HL-60/S4 treated with phorbol 12-myristate 13-acetate at 8.2 ng/mL for 4 days and 3 days (cell line): ENCODE results near the gene ING4.

Experiments
- in situ Hi-C: fragments of 300-500 bp; cut with MboI; formaldehyde crosslinking; loops from 2 replicates; pipeline ENCODE4 v1.15.0; 2022; ENCODE audit warnings: low sequenced_read_pairs

The ING4 gene

DNA sequence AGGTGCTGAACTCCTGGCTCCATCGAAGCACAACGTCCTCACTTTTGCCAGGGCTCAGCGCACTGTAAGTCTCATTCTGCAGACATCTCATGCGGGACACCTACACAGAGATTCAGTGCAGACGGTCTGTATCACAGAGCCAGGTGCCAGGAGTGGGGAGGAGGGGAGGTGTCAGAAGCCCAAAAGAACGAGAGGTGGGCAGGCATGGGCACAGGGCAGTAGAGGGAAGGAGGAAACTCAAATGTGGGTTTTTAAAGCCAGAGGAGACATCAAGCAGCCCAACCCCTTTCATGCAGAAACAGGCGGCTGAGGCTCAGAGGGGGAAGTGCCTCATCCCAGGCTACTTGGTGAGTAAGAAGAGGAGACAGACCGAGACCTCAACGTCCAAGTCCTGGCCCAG lies 24.6 kb downstream of the ING4 start:
- in situ Hi-C loops = no loop called here

DNA sequence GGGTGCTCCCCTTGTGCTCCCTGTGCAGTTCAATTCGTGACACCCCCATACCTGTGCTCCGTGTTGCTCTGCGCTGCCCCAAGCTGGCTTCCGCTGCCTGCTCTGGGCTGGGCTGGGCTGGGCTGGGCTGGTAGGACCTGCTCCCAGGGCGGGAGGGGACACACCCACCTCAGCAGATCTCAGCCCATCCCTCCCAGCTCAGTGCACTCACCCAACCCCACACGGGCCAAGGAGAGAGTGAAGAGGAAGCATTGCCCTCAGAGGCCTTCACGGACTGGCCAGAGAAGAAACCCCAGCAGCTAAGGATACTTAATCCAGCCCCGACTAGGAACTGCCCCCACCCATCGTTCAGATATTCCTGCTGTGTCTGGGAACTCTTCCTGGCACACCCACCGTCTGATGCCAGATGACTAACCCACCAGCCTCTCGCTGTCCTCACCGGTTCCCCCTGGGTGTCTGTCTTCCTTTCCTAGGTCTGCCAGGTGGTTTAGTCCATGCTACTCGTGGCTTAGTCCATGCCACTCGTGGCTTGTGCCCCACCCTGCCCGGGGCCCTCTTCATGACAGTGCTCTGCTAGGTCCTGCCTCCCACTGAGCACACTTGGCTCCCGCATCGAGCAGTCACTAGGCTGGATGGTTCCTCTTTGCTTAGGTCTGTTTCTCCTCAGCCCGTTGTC lies 26.9 kb downstream of the ING4 start, which contains the start of gene LPAR5:
Gene LPAR5 (minus strand): TSS at position 104 of the 676 bp plus-strand sequence. CDS start 14,711 bp downstream, outside the sequence.
- in situ Hi-C loops = no loop called here

DNA sequence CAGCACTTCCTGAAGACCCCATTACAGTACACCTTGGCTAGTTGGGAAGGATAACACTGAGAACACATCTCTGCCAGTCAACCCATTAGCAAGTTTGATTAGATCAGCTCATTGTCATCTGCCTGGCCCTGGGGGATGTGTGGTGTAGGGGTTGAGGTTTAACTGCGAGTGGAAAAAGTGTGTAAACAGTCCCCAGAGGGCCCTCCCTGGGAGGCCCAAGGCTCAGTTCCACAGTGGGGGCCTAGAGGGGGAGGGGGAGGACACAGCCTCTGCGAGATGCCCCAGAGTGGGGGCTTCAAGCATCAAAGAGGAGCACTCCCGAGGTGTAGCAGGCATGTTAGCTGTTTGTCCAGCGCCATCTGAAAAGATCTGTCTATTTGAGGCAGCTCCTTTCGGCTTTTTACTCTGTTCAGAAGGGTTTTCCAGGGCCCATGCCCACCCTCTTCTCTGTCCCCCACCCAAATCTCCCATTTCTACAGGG lies 27.5 kb downstream of the ING4 start:
- in situ Hi-C loops = no loop called here

DNA sequence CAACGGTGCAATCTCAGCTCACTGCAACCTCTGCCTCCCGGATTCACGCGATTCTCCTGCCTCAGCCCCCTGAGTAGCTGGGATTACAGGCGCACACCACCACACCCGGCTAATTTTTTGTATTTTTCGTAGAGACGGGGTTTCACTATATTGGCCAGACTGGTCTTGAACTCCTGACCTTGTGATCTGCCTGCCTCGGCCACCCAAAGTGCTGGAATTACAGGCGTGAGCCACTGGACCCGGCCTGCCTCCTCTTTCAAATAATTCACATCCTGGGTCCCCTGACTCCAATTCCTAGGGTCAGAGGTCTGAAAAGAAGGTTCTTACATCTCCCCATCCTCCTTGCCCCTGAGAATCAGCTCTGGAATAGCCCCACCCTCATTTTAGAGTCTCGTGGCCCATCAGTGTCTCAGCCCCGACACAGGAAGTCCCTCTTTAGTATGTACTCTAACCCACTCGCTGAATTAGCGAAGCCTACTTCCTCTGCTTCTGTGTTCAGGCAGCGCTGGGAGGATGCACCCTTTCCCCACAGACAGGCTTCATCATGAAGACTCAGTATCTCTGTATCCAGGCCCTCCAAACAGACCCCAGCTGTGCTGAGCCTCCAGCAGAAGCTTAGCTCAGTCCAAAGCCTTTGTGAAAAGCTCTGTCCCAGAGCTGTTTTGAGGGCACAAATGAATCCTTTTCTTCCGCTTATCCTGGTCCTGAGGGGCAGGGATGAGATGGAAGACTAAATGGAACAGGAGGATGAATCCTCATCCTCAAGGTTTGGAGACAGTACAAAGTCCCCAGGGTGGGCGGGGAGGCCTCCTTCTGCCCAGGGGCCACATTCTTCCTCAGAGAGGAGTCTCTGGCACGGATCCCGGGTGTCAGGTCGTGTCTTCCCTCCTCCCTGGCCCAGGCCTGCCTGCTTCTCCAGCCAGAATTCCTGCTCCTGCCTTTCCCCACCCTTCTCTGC lies 30.6 kb downstream of the ING4 start:
- in situ Hi-C loops = no loop called here

DNA sequence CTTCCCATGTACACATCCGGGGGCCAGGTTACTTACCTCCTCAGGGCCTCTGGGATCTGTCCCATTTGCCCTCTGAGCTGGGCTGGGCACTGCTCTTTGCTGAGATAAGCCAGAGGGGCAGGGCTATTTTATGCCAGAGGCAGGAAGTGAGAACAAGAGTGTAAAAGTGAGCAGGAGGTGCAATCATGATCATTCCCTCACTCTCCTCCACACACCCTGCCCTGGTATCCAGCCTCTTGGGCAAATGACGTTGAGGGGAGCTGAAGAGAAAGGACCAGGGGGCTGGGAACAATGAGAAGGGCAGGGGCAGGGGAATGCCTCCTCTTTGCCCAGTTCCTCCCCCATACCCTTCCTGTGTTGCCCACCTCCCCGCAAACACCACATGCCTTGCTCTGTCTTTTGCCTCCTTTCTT lies 31.4 kb downstream of the ING4 start:
- in situ Hi-C loops = no loop called here

DNA sequence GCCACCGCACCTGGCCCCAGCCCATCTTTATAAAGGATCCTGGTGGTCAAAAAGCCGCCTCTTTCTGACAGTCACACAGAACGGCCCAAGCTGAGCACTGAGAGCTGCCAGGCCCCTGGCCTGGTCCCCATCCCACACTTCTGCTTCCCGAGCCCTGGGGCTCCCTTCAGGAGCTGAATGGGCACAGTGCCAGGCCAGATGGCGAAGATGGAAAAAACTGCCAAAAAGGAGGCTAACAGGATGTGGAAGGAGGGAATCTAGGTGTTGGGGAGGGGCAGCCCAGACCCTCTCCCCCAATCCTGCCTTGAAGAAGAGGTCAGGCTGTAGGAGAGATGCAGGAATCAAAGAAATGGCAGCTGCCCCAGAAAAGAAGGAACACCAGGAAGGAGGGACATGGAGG lies 32.2 kb downstream of the ING4 start:
- in situ Hi-C loops = no loop called here

DNA sequence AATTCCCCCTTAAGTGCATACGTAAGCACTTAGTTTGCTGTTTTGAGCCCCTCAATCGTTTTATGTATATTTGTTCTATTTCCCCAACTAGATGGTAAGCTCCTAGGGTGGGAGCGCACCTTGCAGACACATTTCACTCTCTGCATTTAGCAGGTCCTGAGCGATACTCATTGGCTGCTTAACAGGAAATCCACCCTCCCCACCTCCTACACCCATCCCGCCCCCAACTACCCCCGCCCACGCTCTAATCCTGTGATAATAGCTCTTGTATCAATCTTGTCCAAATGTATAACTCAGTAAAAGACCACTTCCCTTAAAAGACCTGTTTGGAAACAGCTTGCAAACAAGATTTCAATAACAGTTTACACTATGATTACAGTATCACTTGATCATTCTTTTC lies 35.3 kb downstream of the ING4 start:
- in situ Hi-C loops = no loop called here

DNA sequence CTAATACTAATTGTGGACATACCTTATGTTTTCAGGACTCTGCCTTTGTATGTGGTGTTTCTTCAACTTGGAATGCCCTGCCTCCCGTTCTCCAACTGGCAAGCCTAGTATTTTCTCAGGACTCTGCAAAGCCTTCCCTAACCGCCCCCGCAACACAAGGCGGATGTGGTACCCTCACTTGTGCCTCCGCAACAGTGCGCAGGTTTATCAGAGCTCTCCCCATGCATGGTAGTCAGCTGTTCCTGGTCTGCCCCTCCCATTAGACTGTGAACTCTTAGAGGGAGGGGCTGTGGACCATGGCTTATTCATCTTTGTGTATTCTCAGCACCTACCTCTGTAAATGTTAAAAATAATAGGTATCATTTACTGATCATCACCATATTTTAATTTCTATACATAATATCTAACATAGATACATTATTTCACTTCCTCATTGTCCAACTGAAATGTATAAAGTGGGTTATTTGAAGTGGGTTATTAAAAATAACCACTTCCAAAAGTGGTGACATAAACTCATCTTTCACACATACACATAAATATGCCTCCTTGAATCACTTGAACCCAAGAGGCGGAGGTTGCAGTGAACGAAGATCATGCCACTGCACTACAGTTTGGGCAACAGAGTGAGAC lies 36.1 kb downstream of the ING4 start:
- in situ Hi-C loops = no loop called here

DNA sequence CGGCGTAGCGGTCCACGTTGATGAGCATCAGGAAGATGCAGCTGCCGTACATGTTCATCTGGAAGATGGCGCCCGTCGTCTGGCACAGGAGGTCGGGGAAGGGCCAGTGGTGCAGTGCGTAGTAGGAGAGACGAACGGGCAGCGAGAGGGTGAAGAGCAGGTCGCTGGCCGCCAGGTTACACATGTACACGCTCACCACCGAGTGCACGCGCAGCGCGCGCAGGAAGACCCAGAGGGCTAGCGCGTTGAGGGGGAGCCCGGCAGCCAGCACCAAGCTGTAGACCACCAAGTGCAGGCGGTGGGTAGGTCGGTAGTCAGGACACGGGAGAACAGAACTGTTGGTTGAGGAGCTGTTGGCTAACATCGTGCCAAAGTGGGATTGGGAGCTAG lies 42.0 kb downstream of the ING4 start:
- in situ Hi-C loops = no loop called here

DNA sequence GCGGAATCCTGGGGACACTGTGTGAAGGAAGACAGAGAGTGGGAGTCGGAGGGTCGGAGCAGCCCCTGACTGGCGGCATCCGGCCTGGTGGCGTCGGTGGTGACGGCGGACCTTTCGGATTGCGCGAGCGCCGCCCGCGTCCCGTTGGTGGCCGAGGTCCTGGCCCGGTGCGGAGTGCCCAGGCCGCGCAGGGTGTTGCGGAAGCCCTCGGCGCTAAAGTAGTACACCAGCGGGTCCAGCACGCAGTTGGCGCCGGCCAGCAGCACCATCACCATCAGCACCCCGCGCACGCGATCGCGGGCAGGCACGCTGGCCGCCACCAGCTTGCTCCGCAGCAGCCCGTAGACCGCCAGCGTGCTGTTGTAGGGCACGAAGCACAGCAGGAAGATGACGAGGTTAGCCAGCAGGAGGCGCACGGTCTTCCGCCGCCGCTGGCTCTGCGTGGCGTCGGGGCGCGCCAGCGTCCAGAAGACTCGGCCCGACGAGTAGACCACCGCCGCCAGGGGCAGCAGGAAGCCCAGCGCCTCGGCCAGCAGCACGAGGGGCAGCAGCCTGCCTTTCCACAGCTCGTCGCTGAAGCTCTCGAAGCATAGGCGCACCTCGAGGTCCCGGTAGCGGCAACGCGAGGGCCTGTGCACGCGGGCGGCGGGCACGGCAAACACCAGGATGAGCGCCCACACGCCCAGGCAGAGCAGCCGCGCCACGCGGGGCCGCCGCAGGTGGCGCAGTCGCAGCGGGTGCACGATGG lies 42.6 kb downstream of the ING4 start:
- in situ Hi-C loops = no loop called here

DNA sequence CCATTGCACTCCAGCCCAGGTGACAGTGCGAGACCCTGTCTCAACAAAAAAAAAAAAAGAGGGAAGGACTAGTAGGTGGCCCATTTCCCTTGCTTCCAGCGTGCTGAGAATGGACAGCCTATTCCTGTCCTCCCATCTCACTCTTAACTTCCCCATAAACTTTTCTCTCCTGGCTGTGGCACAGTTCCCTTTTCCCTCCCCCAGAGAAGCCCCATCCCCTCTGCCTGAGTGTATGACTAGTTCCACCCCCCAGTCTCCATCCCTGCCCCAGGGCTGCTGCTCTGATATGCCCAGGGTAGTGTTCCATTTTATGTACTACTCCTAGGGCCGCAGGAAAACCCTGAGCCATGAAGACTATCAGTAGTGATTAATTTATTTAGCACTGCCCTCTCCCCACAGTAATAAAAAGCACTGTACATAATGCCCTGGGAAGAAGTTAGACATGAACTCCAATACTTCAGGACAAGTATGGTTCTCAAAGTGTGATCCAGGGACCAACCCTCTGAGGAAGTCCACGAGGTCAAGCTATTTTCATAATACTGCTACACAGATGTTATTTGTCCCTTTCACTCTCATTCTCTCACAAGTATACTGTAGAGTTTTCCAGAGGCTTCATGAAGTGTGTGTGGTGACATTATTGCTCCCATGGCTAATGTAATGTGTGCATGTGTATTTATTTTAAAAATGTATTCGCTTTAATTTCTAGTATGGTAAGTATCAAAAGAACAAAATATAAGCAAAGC lies 44.3 kb downstream of the ING4 start:
- in situ Hi-C loops = no loop called here

DNA sequence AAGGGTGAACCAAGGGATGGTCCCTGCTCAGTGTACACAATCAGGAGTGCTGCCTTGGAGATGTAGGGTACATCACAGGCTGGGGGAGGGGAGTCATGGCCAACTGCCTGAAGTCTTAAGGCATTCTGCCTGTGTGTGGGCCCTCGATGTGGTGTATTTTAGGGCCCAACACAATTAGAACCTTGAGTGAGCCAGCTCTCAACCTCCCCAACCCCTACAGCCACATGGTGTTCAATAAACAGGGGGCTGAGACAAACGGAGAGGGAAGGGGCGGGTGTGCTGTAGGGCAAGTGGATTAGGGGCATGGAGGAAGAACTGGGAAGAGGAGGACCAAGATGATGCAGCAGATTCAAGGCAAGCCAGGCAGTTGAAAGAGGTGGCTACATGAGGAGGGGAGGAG lies 47.1 kb downstream of the ING4 start:
- in situ Hi-C loops = no loop called here

DNA sequence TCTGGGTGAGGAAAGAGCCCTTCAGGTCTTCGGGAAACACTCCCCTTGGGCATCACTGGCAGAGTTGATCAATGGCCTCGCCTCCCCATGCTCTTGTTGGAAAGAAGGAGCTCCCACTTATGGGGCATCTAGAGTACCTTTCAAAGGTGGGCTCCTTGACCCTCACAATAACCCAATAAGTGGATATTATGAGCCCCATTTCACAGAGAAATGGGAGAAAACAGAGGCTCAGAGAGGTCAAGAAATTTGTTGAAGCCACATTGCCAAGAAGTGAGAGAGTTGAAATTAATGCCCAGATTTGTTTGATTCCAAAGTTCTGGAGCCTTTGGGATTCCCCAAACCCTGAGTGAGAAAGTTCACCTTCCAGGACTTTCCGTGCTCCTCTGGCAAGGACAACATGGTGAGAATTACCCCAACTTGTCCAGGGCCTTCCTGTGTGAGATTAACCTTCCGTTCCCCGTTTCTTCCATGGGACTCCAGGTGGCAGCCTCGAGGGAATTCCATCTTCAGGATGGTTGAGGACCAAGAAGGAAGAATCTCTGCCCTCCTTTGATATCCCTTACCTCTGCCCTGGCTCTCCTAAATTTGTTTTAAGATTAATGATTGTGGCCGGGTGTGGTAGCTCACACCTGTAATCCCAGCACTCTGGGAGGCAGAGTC lies 48.3 kb downstream of the ING4 start:
- in situ Hi-C loops = no loop called here

DNA sequence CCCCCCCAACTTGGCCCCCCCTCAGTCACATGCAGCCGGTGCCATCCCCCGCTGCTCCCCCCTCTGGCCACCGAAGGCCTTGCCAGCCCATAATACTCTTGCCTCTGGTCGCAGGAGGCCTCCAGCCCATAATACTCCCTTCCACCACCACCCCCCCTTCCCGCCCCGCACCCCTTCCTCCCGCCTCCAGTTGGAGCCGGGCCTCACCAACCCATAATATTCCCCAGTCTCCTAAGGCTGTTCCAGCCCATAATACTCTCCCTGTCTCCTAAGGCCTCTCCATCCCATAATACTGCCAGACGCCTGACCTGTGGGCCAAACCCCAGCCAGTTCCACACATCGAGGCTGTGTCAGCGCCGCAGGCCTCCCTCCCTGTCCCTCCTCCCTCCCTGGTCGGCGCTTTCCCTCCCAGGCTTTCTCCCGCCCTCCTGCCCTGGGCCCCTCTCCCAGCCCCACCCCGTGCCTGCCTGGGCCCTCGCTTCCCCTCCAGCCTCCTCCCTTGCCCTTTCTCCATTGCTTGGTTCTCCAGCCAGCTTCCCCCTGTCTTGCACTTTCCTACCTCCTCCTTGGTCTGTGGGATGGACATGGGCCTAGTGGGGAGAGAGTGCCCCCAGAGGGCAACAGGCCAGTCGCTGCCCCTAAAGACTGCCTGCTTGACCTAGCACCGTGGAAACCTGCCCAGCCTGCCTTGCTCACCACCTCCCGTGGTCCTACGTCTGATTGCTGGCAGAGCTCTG lies 49.0 kb downstream of the ING4 start:
- in situ Hi-C loops = no loop called here

DNA sequence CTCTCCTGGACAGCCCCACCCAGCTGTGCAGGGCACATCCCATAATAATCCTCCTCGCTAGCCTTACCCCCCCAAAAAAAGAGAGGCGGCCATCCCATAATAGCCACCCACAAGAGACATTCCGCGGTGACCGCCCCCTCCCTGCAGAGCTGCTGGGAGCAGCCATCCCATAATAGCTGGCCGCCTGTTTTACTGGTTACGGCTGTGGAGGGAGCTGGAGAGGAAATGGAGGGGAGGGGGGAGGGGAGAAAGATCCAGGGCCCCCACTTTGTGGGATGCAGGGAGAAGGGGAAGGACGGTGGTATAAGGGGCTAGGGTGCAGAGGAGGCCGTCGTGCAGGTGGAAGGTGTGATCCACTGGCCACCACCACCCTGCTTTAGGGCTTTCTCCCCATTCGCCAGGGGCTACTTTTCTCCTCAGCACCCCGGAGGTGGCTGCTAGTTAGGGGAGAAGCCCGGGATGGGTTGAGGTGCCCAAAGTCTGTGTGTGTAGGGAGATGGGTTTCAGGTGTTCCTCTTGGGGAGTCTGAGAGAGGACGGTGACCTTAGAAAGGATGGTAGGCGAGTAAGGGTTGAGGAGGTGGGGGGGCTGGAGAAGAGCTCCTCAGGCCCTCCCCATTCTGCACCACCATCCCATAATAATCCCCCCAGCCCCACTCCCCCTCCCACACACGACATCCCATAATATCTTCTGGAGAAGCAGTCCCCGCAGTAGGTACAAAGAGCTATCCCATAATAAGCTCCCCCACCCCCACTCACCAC lies 49.7 kb downstream of the ING4 start:
- in situ Hi-C loops = no loop called here

DNA sequence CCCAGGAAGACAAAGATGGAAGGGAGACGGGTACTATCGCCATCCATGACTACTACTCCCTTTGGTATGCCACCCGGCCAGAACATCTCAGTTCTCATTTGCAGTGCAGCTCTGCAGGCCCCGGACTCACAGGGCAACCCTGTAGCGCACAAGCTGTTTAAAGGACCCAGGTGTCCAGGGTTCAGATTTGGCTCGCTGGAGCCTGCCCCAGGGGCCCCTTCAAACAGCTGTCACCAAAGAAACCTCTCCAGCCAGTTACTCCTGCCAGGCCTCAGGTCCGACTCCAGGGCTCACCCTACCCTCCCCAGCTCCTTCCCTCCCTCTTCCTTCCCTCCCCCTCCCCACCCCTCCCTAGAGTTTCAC lies 50.3 kb downstream of the ING4 start:
- in situ Hi-C loops = no loop called here

DNA sequence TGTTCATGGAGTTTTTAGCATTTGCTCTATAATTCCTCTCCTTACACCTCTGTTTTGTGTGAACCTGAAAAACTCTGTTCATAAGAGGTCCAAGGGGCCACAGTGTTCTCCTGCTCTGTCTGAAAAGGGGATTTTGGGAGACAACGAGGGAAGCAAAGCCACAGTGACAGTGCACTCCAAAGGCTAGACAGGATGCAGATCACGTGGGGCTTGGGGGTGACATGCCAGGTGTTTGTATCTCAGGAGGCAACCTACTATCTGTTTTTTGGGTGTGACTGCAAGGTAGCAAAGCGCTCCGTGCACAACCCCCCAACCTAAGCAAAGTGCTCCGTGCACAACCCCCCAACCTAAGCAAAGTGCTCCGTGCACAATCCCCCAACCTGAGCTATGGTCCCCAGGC lies 50.7 kb downstream of the ING4 start:
- in situ Hi-C loops = no loop called here

DNA sequence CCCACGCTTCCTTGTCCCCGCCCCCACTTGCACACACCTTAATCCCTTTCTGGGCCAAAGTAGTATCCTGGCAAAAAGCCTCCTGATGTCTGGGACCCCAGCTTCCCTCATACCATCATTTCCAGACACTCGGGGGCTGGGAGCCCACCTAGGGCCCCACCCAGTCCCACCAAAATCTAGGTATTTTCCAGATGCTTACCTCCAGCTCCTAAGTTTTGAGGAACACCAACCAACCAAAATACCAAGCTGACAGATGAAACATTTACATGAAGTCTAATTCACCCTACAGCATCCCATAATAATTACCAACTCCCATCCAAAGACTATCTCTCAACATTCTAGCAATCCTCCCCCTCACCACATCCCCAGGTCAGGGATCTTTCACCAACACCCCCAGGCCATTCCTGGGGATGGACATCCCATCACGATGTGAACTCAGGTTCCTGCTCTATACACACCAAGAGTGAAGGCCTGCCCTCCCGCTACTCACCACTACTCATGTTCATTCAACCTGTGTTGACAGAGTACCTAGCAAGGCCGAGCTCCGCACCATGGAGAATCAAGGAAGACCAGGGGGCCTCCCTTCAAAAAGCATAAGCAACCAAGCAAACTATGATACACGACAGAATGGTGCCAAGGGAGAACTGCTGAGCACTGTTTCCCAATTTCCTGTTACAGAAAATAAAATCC lies 54.2 kb downstream of the ING4 start:
- in situ Hi-C loops = no loop called here
